ENCODE results near the gene EEFSEC.

- TF ChIP-seq, protein P1, sequence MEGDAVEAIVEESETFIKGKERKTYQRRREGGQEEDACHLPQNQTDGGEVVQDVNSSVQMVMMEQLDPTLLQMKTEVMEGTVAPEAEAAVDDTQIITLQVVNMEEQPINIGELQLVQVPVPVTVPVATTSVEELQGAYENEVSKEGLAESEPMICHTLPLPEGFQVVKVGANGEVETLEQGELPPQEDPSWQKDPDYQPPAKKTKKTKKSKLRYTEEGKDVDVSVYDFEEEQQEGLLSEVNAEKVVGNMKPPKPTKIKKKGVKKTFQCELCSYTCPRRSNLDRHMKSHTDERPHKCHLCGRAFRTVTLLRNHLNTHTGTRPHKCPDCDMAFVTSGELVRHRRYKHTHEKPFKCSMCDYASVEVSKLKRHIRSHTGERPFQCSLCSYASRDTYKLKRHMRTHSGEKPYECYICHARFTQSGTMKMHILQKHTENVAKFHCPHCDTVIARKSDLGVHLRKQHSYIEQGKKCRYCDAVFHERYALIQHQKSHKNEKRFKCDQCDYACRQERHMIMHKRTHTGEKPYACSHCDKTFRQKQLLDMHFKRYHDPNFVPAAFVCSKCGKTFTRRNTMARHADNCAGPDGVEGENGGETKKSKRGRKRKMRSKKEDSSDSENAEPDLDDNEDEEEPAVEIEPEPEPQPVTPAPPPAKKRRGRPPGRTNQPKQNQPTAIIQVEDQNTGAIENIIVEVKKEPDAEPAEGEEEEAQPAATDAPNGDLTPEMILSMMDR (optimal IDR thresholded peaks at IDR 0.05 in 1 of 3, IDR thresholded peaks at IDR 0.05 in 1 of 3, conservative IDR thresholded peaks at IDR 0.05 in 1 of 3; ENCODE audit: extremely low read depth in 1 of 3, insufficient read depth in 2 of 3, low read length in 3 of 3), result no peak
- TF ChIP-seq EZH2 (IDR thresholded peaks at IDR 0.05; ENCODE audit: low read length), result no peak
Observed at GRCh38 chr3:128449111-128449638, 295.9 kb downstream of the EEFSEC start.
